Inflammatory macrophage treated with lipopolysaccharide for 1 hour (primary cell): ENCODE measurements around the gene ZNF776.
"Not testable (repeated sequence)": the region's sequence is repeated elsewhere in the genome, so short reads cannot be mapped to it uniquely, and the experiment has no call there.

Source experiments
- DNase-seq, 2 donors: peaks; one replicate each; pipeline ENCODE4 v3.0.0-alpha.2; 2020 to 2022

The ZNF776 gene

GRCh38 chr19:57779220-57779845, 32.7 kb downstream of the ZNF776 start:
- DNase-seq: no peak

GRCh38 chr19:57786286-57786685, 39.7 kb downstream of the ZNF776 start:
- no peak for DNase-seq

GRCh38 chr19:57786906-57787305, 40.3 kb downstream of the ZNF776 start:
- no peak for DNase-seq

- DNase-seq: no peak
Observed at GRCh38 chr19:57788114-57788692, 41.6 kb downstream of the ZNF776 start.

GRCh38 chr19:57789288-57789687, 42.7 kb downstream of the ZNF776 start:
- DNase-seq: no peak

GRCh38 chr19:57796580-57796979, 50.0 kb downstream of the ZNF776 start:
- not testable (repeated sequence) for DNase-seq

GRCh38 chr19:57800696-57801095, 54.1 kb downstream of the ZNF776 start:
- no peak for DNase-seq

- DNase-seq: no peak
Observed at GRCh38 chr19:57802269-57802668, 55.7 kb downstream of the ZNF776 start.

- no peak for DNase-seq
Observed at GRCh38 chr19:57803265-57803593, 56.6 kb downstream of the ZNF776 start.

- DNase-seq: peak in 1 of 2 donors; percentile 16
Observed at GRCh38 chr19:57803594-57804325, 57.1 kb downstream of the ZNF776 start.

GRCh38 chr19:57807541-57807940, 60.9 kb downstream of the ZNF776 start:
- peak in 1 of 2 donors; percentile 21 for DNase-seq
